Gastrocnemius medialis (tissue), 4 donors: ENCODE results near the gene NANP. TPM values are rescaled to one million over a fixed set of nuclear protein-coding genes. Genes with fewer than 3 reads are reported as not detected.
"Not testable (repeated sequence)": the region's sequence is repeated elsewhere in the genome, so short reads cannot be mapped to it uniquely, and the experiment has no call there.

Source experiments
- ATAC-seq, 2 donors: fragments of 150-250 bp; one replicate each; pipeline ENCODE4 v1.9.1; 2016
- DNase-seq, 2 donors: peaks; one replicate each; pipeline ENCODE4 v3.0.0-alpha.2; 2019
- H3K27ac ChIP-seq, 4 donors: fragments of 200-600 bp; sonication (generic); 1 replicate in 1 of 4; 2 replicates in 3 of 4; pipeline ENCODE4 v1.5.1; 2016 to 2018; ENCODE audit warnings: mild to moderate bottlenecking in 2 of 4, moderate library complexity in 1 of 4
- H3K27me3 ChIP-seq, 3 donors: fragments of 200-600 bp; sonication (generic) in 2 of 3; 1 replicate in 1 of 3; 2 replicates in 2 of 3; pipeline versions ENCODE4 v1.5.1 to v1.6.0; 2016 to 2019; ENCODE audit warnings: mild to moderate bottlenecking in 1 of 3, moderate library complexity in 1 of 3
- H3K36me3 ChIP-seq, 2 donors: fragments of 200-600 bp; sonication (generic) in 1 of 2; one replicate each; pipeline ENCODE4 v1.5.1; 2017 to 2018
- H3K4me1 ChIP-seq, 2 donors: fragments of 200-600 bp; sonication (generic) in 1 of 2; one replicate each; pipeline ENCODE4 v1.5.1; 2016 to 2017; ENCODE audit warnings: mild to moderate bottlenecking in 2 of 2
- H3K4me3 ChIP-seq, 4 donors: fragments of 200-600 bp; sonication (generic) in 3 of 4; 1 replicate in 1 of 4; 2 replicates in 3 of 4; pipeline ENCODE4 v1.5.1; 2016 to 2019; ENCODE audit warnings: mild to moderate bottlenecking in 2 of 4
- H3K9me3 ChIP-seq, 3 donors: fragments of 200-600 bp; sonication (generic) in 2 of 3; 1 replicate in 1 of 3; 2 replicates in 2 of 3; pipeline ENCODE4 v1.5.1; 2016 to 2019
- CTCF ChIP-seq, 5 experiments: fragments of 450-650 bp in 3 of 5; fragments of 200-600 bp in 2 of 5; sonication (generic) in 2 of 5; IDR thresholded peaks in 4 of 5; conservative IDR thresholded peaks in 1 of 5; 1 replicate in 4 of 5; 2 replicates in 1 of 5; pipeline ENCODE4 v1.5.1; 2016 to 2019; ENCODE audit warnings: antibody characterized with exemption in 5 of 5, mild to moderate bottlenecking in 3 of 5, moderate library complexity in 3 of 5
- POLR2A ChIP-seq, 2 donors: fragments of 450-650 bp; IDR thresholded peaks; one replicate each; pipeline ENCODE4 v1.6.1; 2017; ENCODE audit warnings: antibody characterized with exemption in 2 of 2, mild to moderate bottlenecking in 2 of 2, moderate library complexity in 2 of 2
- in situ Hi-C, 4 donors: fragments of 200-750 bp; cut with MboI; loops; one replicate each; pipeline versions ENCODE4 v1.15.0 to v1.8.0; 2017; ENCODE audit warnings: low sequenced_read_pairs in 4 of 4
- intact Hi-C: fragments of 100-400 bp; cut with DNase I; formaldehyde crosslinking; loops from one replicate; pipeline ENCODE4 v1.15.1; 2023; ENCODE audit warnings: low total_unique reads
- total RNA-seq, 4 donors: library from RNA; depleted of rRNA; stranded (reverse); fragments of >200 nt; gene quantifications; one replicate each; pipeline versions ENCODE4 v1.1.0 to v1.2.3, GENCODE V29; 2016

Gene NANP
- total RNA-seq, 4 donors from 2014 or later: 1.5 to 3.6 (median 2.6) TPM

GRCh38 chr20:25659999-25660398 lies 36.2 kb upstream of the NANP start:
- no peaks in the 10 kb centered on the region for H3K9me3 ChIP-seq
- no peak overlapping the region for H3K4me3 ChIP-seq
- intact Hi-C loops (no loop called here), in situ Hi-C loops (no loop called here)
- H3K27me3 ChIP-seq: no peaks in the 10 kb centered on the region
- H3K27ac ChIP-seq: no peak overlapping the region
- ATAC-seq (no peak), DNase-seq (no peak)
- no peaks in the 10 kb centered on the region for H3K36me3 ChIP-seq
- H3K4me1 ChIP-seq: no peaks in the 10 kb centered on the region
- TF ChIP-seq POLR2A (IDR thresholded peaks at IDR 0.05) (no peak), CTCF (IDR thresholded peaks at IDR 0.05 in 4 of 5, conservative IDR thresholded peaks at IDR 0.05 in 1 of 5) (no peak)

- ATAC-seq: no peak
- no peaks in the 10 kb centered on the region for H3K36me3 ChIP-seq
- in situ Hi-C loops (no loop called here), intact Hi-C loops (no loop called here)
- no peaks in the 10 kb centered on the region for H3K27me3 ChIP-seq
- no peaks in the 10 kb centered on the region for H3K4me1 ChIP-seq
- H3K9me3 ChIP-seq: no peaks in the 10 kb centered on the region
- no peak overlapping the region for H3K4me3 ChIP-seq
- TF ChIP-seq CTCF (IDR thresholded peaks at IDR 0.05 in 4 of 5, conservative IDR thresholded peaks at IDR 0.05 in 1 of 5) (no peak), POLR2A (IDR thresholded peaks at IDR 0.05) (no peak)
- no peak for DNase-seq
- H3K27ac ChIP-seq: no peak overlapping the region
Measured at GRCh38 chr20:25654487-25654886, 30.7 kb upstream of the NANP start.

GRCh38 chr20:25652866-25653265 lies 29.1 kb upstream of the NANP start:
- H3K36me3 ChIP-seq, in situ Hi-C loops, H3K27me3 ChIP-seq, H3K27ac ChIP-seq, intact Hi-C loops, ATAC-seq, H3K4me3 ChIP-seq, H3K4me1 ChIP-seq, DNase-seq, H3K9me3 ChIP-seq: not testable (repeated sequence)

DNA sequence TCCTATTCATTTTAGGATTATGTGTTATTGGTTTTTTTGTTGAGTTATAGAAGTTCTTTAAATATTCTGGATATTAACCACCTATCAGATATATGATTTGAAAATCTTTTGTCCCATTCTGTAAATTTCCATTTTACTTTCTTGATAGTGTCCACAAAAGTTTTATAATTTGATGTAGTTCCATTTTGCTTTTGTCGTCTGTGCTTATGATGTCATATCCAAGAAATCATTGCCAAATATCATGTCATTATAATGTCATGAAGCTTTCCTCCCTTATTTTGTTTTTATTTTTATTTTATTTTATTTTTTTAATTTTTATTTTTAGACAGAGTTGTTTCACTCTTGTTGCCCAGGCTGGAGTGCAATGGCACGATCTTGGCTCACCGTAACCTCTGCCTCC lies 21.0 kb upstream of the NANP start:
- no peak overlapping the region for H3K27ac ChIP-seq
- DNase-seq (no peak), ATAC-seq (no peak)
- peaks cover 0 to 14% of the 10 kb centered on the region in 2 donors for H3K36me3 ChIP-seq
- TF ChIP-seq POLR2A (IDR thresholded peaks at IDR 0.05): no peak
- no peak for TF ChIP-seq CTCF (IDR thresholded peaks at IDR 0.05 in 4 of 5, conservative IDR thresholded peaks at IDR 0.05 in 1 of 5)
- in situ Hi-C loops: no loop called here
- no peaks in the 10 kb centered on the region for H3K4me1 ChIP-seq
- H3K9me3 ChIP-seq: no peaks in the 10 kb centered on the region
- no peaks in the 10 kb centered on the region for H3K27me3 ChIP-seq
- no peak overlapping the region for H3K4me3 ChIP-seq
- intact Hi-C loops: no loop called here

- no peak overlapping the region for H3K27ac ChIP-seq
- no peaks in the 10 kb centered on the region for H3K9me3 ChIP-seq
- no peaks in the 10 kb centered on the region for H3K27me3 ChIP-seq
- H3K36me3 ChIP-seq: peaks cover 0 to 14% of the 10 kb centered on the region in 2 donors
- H3K4me3 ChIP-seq: no peak overlapping the region
- in situ Hi-C loops: no loop called here
- intact Hi-C loops: no loop called here
- H3K4me1 ChIP-seq: no peaks in the 10 kb centered on the region
- TF ChIP-seq POLR2A (IDR thresholded peaks at IDR 0.05) (no peak), CTCF (IDR thresholded peaks at IDR 0.05 in 4 of 5, conservative IDR thresholded peaks at IDR 0.05 in 1 of 5) (no peak)
- DNase-seq (no peak), ATAC-seq (no peak)
Measured at GRCh38 chr20:25643716-25644115, 19.9 kb upstream of the NANP start.
